IMR-90 (cell line): ENCODE measurements around the gene PHF21A. TPM values are rescaled to one million over a fixed set of nuclear protein-coding genes. Genes with fewer than 3 reads are reported as not detected.

Source experiments
- ATAC-seq: fragments of 200-7000 bp; cut with Tn5 transposase; 2 replicates; pipeline ENCODE4 v1.9.1; 2020; ENCODE audit warnings: low read depth, mild to moderate bottlenecking, moderate library complexity
- BruUV-seq: library from RNA; stranded (reverse); fragments of 400-500 nt; replicated peaks from 2 replicates; lab custom pipeline; 2021; lab: Mats Ljungman, UMichigan
- CTCF ChIA-PET: fragments of 300-600 bp; formaldehyde crosslinking; extraction: SDS; loops from one replicate; lab custom pipeline; 2021; ENCODE audit warnings: antibody characterized with exemption; lab: Yijun Ruan, JAX
- POLR2A ChIA-PET: fragments of 300-600 bp; sonication (Branson Sonifier 250); formaldehyde crosslinking; loops from one replicate; lab custom pipeline; 2022; ENCODE audit warnings: antibody characterized with exemption; ENCODE audit not compliant: unreplicated experiment; lab: Charles Lee
- DNase-seq: peaks from one replicate; pipeline ENCODE4 v3.0.0; 2013
- H2AFZ ChIP-seq: replicated peaks from 2 replicates; pipeline ENCODE3; 2013; ENCODE audit warnings: low read length, mild to moderate bottlenecking; ENCODE audit not compliant: poor library complexity
- H2AK5ac ChIP-seq: 2 replicates; pipeline ENCODE4 v1.6.1; 2013; ENCODE audit warnings: low read depth, low read length, inconsistent platforms
- H2AK9ac ChIP-seq: replicated peaks from 2 replicates; pipeline ENCODE3; 2013; ENCODE audit warnings: mild to moderate bottlenecking, low read depth, low read length, moderate library complexity; ENCODE audit not compliant: poor library complexity
- H2BK120ac ChIP-seq: 2 replicates; pipeline ENCODE4 v1.6.1; 2013; ENCODE audit warnings: low read depth, low read length, inconsistent platforms
- H2BK15ac ChIP-seq: 3 replicates; pipeline ENCODE4 v1.6.1; 2013; ENCODE audit warnings: low read depth, low read length, inconsistent platforms
- H2BK20ac ChIP-seq: 2 replicates; pipeline ENCODE4 v1.6.1; 2013; ENCODE audit warnings: low read depth, mild to moderate bottlenecking, inconsistent platforms, low read length, moderate library complexity
- H2BK5ac ChIP-seq: 2 replicates; pipeline ENCODE4 v1.6.1; 2013; ENCODE audit warnings: mild to moderate bottlenecking, low read depth, low read length, inconsistent platforms; ENCODE audit not compliant: poor library complexity, severe bottlenecking
- H3K14ac ChIP-seq: replicated peaks from 2 replicates; pipeline ENCODE4 v1.6.1; 2013; ENCODE audit warnings: low read depth, low read length, inconsistent platforms
- H3K18ac ChIP-seq: 2 replicates; pipeline ENCODE4 v1.6.1; 2013; ENCODE audit warnings: low read depth, low read length, control low read depth
- H3K23ac ChIP-seq: 2 replicates; pipeline ENCODE4 v1.6.1; 2013; ENCODE audit warnings: low read depth, low read length, inconsistent platforms
- H3K27ac ChIP-seq: 2 replicates; pipeline ENCODE4 v1.5.1; 2013; ENCODE audit warnings: mild to moderate bottlenecking, control low read depth, low read length; ENCODE audit not compliant: insufficient read depth
- H3K27me3 ChIP-seq: 2 replicates; pipeline ENCODE4 v1.6.1; 2013; ENCODE audit warnings: low read length; ENCODE audit not compliant: control insufficient read depth, insufficient read depth
- H3K36me3 ChIP-seq: 2 replicates; pipeline ENCODE4 v1.6.1; 2013; ENCODE audit warnings: low read length, mixed read lengths; ENCODE audit not compliant: control insufficient read depth, insufficient read depth
- H3K4ac ChIP-seq: 2 replicates; pipeline ENCODE4 v1.6.1; 2013; ENCODE audit warnings: low read depth, low read length, inconsistent platforms
- H3K4me1 ChIP-seq: 2 replicates; pipeline ENCODE4 v1.6.1; 2013; ENCODE audit warnings: low read length, mixed read lengths; ENCODE audit not compliant: control insufficient read depth, insufficient read depth
- H3K4me2 ChIP-seq: 2 replicates; pipeline ENCODE4 v1.6.1; 2013; ENCODE audit warnings: low read depth, mild to moderate bottlenecking, control low read depth, low read length, moderate library complexity
- H3K4me3 ChIP-seq: 2 replicates; pipeline ENCODE4 v1.5.1; 2013; ENCODE audit warnings: low read depth, mild to moderate bottlenecking, control low read depth, low read length, moderate library complexity; ENCODE audit not compliant: insufficient read depth
- H3K56ac ChIP-seq: 2 replicates; pipeline ENCODE4 v1.6.1; 2013; ENCODE audit warnings: low read length, inconsistent platforms; ENCODE audit not compliant: insufficient read depth; ENCODE audit errors: extremely low read depth
- H3K79me1 ChIP-seq, 2 experiments: 2 replicates each; pipeline ENCODE4 v1.6.1; 2013; ENCODE audit warnings: low read length in 2 of 2, inconsistent platforms in 1 of 2, low read depth in 1 of 2
- H3K9ac ChIP-seq: 2 replicates; pipeline ENCODE4 v1.6.1; 2013; ENCODE audit warnings: low read depth, low read length, control low read depth
- H3K9me1 ChIP-seq: 2 replicates; pipeline ENCODE4 v1.6.1; 2013; ENCODE audit warnings: low read length, inconsistent platforms; ENCODE audit not compliant: insufficient read depth
- H3K9me3 ChIP-seq: 2 replicates; pipeline ENCODE4 v1.6.1; 2013; ENCODE audit warnings: low read length; ENCODE audit not compliant: control insufficient read depth, insufficient read depth
- H4K20me1 ChIP-seq: 2 replicates; pipeline ENCODE4 v1.6.1; 2013; ENCODE audit warnings: low read length, inconsistent platforms; ENCODE audit not compliant: insufficient read depth
- H4K5ac ChIP-seq: 2 replicates; pipeline ENCODE4 v1.6.1; 2013; ENCODE audit warnings: mild to moderate bottlenecking, low read depth, low read length, control low read depth
- H4K8ac ChIP-seq, 2 experiments: 2 replicates each; pipeline ENCODE4 v1.6.1; 2013; ENCODE audit warnings: low read depth in 2 of 2, low read length in 2 of 2, control low read depth in 1 of 2, inconsistent platforms in 1 of 2
- H4K91ac ChIP-seq: 2 replicates; pipeline ENCODE4 v1.6.1; 2013; ENCODE audit warnings: low read depth, low read length, inconsistent platforms; ENCODE audit not compliant: insufficient read depth
- BHLHE40 ChIP-seq: fragments of 150-350 bp; IDR thresholded peaks from 2 replicates; pipeline ENCODE4 v1.6.1; 2016; ENCODE audit warnings: mild to moderate bottlenecking, low read depth, low read length
- CEBPB ChIP-seq: IDR thresholded peaks from 2 replicates; pipeline ENCODE4 v1.6.1; 2012; ENCODE audit warnings: low read depth, low read length, improper control_type of control experiment
- CHD1 ChIP-seq: IDR thresholded peaks from 2 replicates; pipeline ENCODE4 v1.6.1; 2012; ENCODE audit warnings: low read depth, low read length, improper control_type of control experiment
- FOS ChIP-seq: fragments of 150-350 bp; IDR thresholded peaks from 2 replicates; pipeline ENCODE4 v1.6.1; 2016; ENCODE audit warnings: low read depth, low read length
- MAFK ChIP-seq: IDR thresholded peaks from 2 replicates; pipeline ENCODE4 v1.6.1; 2012; ENCODE audit warnings: low read depth, low read length, improper control_type of control experiment
- MAZ ChIP-seq: IDR thresholded peaks from 2 replicates; pipeline ENCODE4 v1.6.1; 2012; ENCODE audit warnings: low read depth, mild to moderate bottlenecking, low read length, improper control_type of control experiment, moderate library complexity, borderline replicate concordance
- MXI1 ChIP-seq: IDR thresholded peaks from 2 replicates; pipeline ENCODE4 v1.6.1; 2012; ENCODE audit warnings: low read depth, mild to moderate bottlenecking, low read length, moderate library complexity, borderline replicate concordance
- NFE2L2 ChIP-seq: fragments of 150-350 bp; IDR thresholded peaks from 2 replicates; pipeline ENCODE4 v1.6.1; 2016; ENCODE audit warnings: low read depth, mild to moderate bottlenecking, low read length
- POLR2A ChIP-seq: IDR thresholded peaks from 2 replicates; pipeline ENCODE4 v1.6.1; 2012; ENCODE audit warnings: mild to moderate bottlenecking, low read depth, low read length
- RAD21 ChIP-seq: IDR thresholded peaks from 2 replicates; pipeline ENCODE4 v1.6.1; 2012; ENCODE audit warnings: low read length, improper control_type of control experiment
- RCOR1 ChIP-seq: IDR thresholded peaks from 2 replicates; pipeline ENCODE4 v1.6.1; 2012; ENCODE audit warnings: mild to moderate bottlenecking, low read length, improper control_type of control experiment; ENCODE audit not compliant: insufficient replicate concordance
- RFX5 ChIP-seq: IDR thresholded peaks from 2 replicates; pipeline ENCODE4 v1.8.0; 2012; ENCODE audit warnings: low read depth, mild to moderate bottlenecking, low read length, moderate library complexity
- SMC3 ChIP-seq: fragments of 150-350 bp; IDR thresholded peaks from 2 replicates; pipeline ENCODE4 v1.6.1; 2016; ENCODE audit warnings: low read depth, mild to moderate bottlenecking, antibody characterized with exemption, low read length, moderate library complexity
- WGBS, 2 experiments: methylation state at CpG; one replicate each; pipeline versions ENCODE4 v1.1.5 to v1.1.7; 2013; ENCODE audit warnings: missing lambda C conversion rate in 2 of 2; ENCODE audit not compliant: insufficient read length in 1 of 2; ENCODE audit errors: extremely low coverage in 2 of 2; 5-methylcytosine and 5-hydroxymethylcytosine counted together
- dilution Hi-C: fragments of 300-500 bp; cut with HindIII; formaldehyde crosslinking; loops from one replicate; pipeline ENCODE4 v1.14.3; 2018; ENCODE audit warnings: low sequenced_read_pairs; ENCODE audit not compliant: unreplicated experiment
- in situ Hi-C: fragments of 300-500 bp; cut with MboI; formaldehyde crosslinking; loops from 3 replicates; pipeline ENCODE4 v1.14.3; 2019; ENCODE audit warnings: low sequenced_read_pairs, inconsistent platforms, mixed read lengths
- intact Hi-C: fragments of 100-400 bp; cut with micrococcal nuclease; formaldehyde crosslinking; loops from 2 replicates; pipeline ENCODE4 v1.10.0; 2022
- polyA plus RNA-seq, 3 experiments: library from polyadenylated mRNA; depleted of rRNA; stranded (reverse); fragments of >200 nt; gene quantifications; 2 replicates each; pipeline ENCODE4 v1.2.3, GENCODE V29; 2012; ENCODE audit warnings: low replicate concordance in 1 of 3
- total RNA-seq: library from RNA; depleted of rRNA; stranded (reverse); fragments of >200 nt; gene quantifications from 2 replicates; pipeline ENCODE4 v1.2.3, GENCODE V29; 2012
- TF ChIP-seq, protein P1 (sequence below): fragments of 150-350 bp; IDR thresholded peaks from 2 replicates; pipeline ENCODE4 v1.6.1; 2017; ENCODE audit warnings: mild to moderate bottlenecking, antibody characterized with exemption, low read length, low read depth
- TF ChIP-seq, protein P2 (sequence below): conservative IDR thresholded peaks from 2 replicates; pipeline ENCODE4 v1.5.1; 2012; ENCODE audit warnings: mild to moderate bottlenecking, low read depth, low read length, improper control_type of control experiment
- TF ChIP-seq, protein P3 (sequence below): fragments of 150-350 bp; IDR thresholded peaks from 2 replicates; pipeline ENCODE4 v1.6.1; 2016; ENCODE audit warnings: low read depth, mild to moderate bottlenecking, low read length, moderate library complexity, borderline replicate concordance

Gene PHF21A
- total and polyA plus RNA-seq, 2 of the 4 experiments (the other 2 are of a cell fraction): 9.0 to 20.6 TPM

DNA sequence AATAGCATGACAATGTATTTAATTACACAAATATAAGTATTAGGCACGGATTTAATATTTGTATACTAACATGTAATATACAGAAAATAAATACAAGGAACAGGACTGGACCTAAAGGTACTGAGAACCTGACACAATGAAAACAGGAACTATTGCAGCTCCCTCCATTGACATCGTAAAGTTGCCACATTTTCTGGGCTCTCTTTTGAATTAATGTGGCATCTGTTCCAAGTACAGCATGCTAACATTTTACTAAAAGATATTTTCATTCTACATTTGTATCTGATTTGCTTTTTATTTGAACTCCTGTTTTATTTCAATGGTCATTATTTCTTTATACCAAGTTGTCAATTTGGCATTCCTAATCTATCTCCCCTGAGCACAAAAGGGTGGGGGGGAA lies 15.3 kb downstream of the PHF21A start:
- no peak overlapping the region for H3K27ac ChIP-seq
- no peak overlapping the region for H3K23ac ChIP-seq
- H2AK5ac ChIP-seq: no peak overlapping the region
- no peak overlapping the region for H2BK15ac ChIP-seq
- in situ Hi-C loops (loop anchor here (25.0 kb wide), 1 partner anchor 206 kb away; no protein-coding TSS in a partner anchor), dilution Hi-C loops (no loop called here), intact Hi-C loops (no loop called here)
- peaks cover 18 to 52% of the 10 kb centered on the region in 2 experiments for H3K79me1 ChIP-seq
- H2AK9ac ChIP-seq: no peak overlapping the region
- no peak overlapping the region for H3K4ac ChIP-seq
- CTCF ChIA-PET: interaction anchor here (0.6 to 1.2 kb wide), 2 partner anchors 12 to 1022 kb away, joined by 3 to 5 read pairs; no protein-coding TSS in a partner anchor
- no peaks in the 10 kb centered on the region for H3K27me3 ChIP-seq
- peaks cover 5% of the 10 kb centered on the region; the same call in 1 of the 2 replicates for H3K9me1 ChIP-seq
- H2BK120ac ChIP-seq: no peak overlapping the region
- H4K8ac ChIP-seq: no peak overlapping the region
- H3K4me3 ChIP-seq: no peak overlapping the region
- H2BK5ac ChIP-seq: no peak overlapping the region
- H3K56ac ChIP-seq: no peak overlapping the region
- H4K20me1 ChIP-seq: peaks cover 39% of the 10 kb centered on the region
- no peak overlapping the region for H4K91ac ChIP-seq
- WGBS, 2 experiments: no CpG with 5 or more reads among the region's 2 CpGs
- POLR2A ChIA-PET: no interaction called here
- H3K9ac ChIP-seq: no peak overlapping the region
- no peak overlapping the region for H3K4me2 ChIP-seq
- no peaks in the 10 kb centered on the region for H3K9me3 ChIP-seq
- peaks cover 2% of the 10 kb centered on the region; the same call in 1 of the 2 replicates for H3K4me1 ChIP-seq
- H3K14ac ChIP-seq: no peak overlapping the region
- H2AFZ ChIP-seq: no peak overlapping the region
- DNase-seq: no peak
- ATAC-seq: no peak
- no peak overlapping the region for H4K5ac ChIP-seq
- no TSS peak for BruUV-seq
- H2BK20ac ChIP-seq: no peak overlapping the region
- TF ChIP-seq BHLHE40 (no peak), POLR2A (no peak), NFE2L2 (no peak), FOS (no peak), CHD1 (no peak), SMC3 (no peak), CEBPB (no peak), RAD21 (no peak), RCOR1 (no peak), MAFK (no peak), MAZ (no peak), MXI1 (no peak), RFX5 (no peak)
- TF ChIP-seq, protein P1, sequence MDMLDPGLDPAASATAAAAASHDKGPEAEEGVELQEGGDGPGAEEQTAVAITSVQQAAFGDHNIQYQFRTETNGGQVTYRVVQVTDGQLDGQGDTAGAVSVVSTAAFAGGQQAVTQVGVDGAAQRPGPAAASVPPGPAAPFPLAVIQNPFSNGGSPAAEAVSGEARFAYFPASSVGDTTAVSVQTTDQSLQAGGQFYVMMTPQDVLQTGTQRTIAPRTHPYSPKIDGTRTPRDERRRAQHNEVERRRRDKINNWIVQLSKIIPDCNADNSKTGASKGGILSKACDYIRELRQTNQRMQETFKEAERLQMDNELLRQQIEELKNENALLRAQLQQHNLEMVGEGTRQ: no peak
- TF ChIP-seq, protein P2, sequence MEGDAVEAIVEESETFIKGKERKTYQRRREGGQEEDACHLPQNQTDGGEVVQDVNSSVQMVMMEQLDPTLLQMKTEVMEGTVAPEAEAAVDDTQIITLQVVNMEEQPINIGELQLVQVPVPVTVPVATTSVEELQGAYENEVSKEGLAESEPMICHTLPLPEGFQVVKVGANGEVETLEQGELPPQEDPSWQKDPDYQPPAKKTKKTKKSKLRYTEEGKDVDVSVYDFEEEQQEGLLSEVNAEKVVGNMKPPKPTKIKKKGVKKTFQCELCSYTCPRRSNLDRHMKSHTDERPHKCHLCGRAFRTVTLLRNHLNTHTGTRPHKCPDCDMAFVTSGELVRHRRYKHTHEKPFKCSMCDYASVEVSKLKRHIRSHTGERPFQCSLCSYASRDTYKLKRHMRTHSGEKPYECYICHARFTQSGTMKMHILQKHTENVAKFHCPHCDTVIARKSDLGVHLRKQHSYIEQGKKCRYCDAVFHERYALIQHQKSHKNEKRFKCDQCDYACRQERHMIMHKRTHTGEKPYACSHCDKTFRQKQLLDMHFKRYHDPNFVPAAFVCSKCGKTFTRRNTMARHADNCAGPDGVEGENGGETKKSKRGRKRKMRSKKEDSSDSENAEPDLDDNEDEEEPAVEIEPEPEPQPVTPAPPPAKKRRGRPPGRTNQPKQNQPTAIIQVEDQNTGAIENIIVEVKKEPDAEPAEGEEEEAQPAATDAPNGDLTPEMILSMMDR: no peak
- TF ChIP-seq, protein P3, sequence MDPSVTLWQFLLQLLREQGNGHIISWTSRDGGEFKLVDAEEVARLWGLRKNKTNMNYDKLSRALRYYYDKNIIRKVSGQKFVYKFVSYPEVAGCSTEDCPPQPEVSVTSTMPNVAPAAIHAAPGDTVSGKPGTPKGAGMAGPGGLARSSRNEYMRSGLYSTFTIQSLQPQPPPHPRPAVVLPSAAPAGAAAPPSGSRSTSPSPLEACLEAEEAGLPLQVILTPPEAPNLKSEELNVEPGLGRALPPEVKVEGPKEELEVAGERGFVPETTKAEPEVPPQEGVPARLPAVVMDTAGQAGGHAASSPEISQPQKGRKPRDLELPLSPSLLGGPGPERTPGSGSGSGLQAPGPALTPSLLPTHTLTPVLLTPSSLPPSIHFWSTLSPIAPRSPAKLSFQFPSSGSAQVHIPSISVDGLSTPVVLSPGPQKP: no peak
- no peak overlapping the region for H3K18ac ChIP-seq
- H3K36me3 ChIP-seq: no peaks in the 10 kb centered on the region
